GM18861 (cell line): ENCODE measurements around the gene CSH1.
A peak's percentile ranks its signal among the peaks of the same experiment; 100 is the strongest.
"Not testable (repeated sequence)": the region's sequence is repeated elsewhere in the genome, so short reads cannot be mapped to it uniquely, and the experiment has no call there.

Experiments
- ATAC-seq: cut with Tn5 transposase; IDR thresholded peaks from one replicate; pipeline ENCODE4 v1.9.1; 2021; ENCODE audit not compliant: unreplicated experiment

Gene CSH1

GRCh38 chr17:63870292-63870665 is 26.1 kb downstream of the CSH1 start:
- not testable (repeated sequence) for ATAC-seq

- not testable (repeated sequence) for ATAC-seq
Measured at GRCh38 chr17:63869491-63870291, 26.7 kb downstream of the CSH1 start.

GRCh38 chr17:63866625-63867024 is 29.7 kb downstream of the CSH1 start:
- ATAC-seq, result not testable (repeated sequence)

GRCh38 chr17:63859257-63859656 is 37.1 kb downstream of the CSH1 start:
- no peak for ATAC-seq

GRCh38 chr17:63856425-63856824 is 39.9 kb downstream of the CSH1 start:
- ATAC-seq, result not testable (repeated sequence)

GRCh38 chr17:63855185-63855584 is 41.2 kb downstream of the CSH1 start:
- ATAC-seq, result no peak

GRCh38 chr17:63854709-63855108 is 41.7 kb downstream of the CSH1 start:
- no peak for ATAC-seq

GRCh38 chr17:63853260-63853659 is 43.1 kb downstream of the CSH1 start:
- ATAC-seq, result no peak

- no peak for ATAC-seq
Measured at GRCh38 chr17:63850401-63850800, 46.0 kb downstream of the CSH1 start.

GRCh38 chr17:63848834-63849689 is 47.3 kb downstream of the CSH1 start:
- ATAC-seq, result peak; percentile 63

GRCh38 chr17:63847525-63848249 is 48.7 kb downstream of the CSH1 start:
- no peak for ATAC-seq

GRCh38 chr17:63845509-63845908 is 50.9 kb downstream of the CSH1 start:
- ATAC-seq, result no peak
